SK-MEL-5 (cell line): Measurements from ENCODE around the gene ANKRD63. TPM values are rescaled to one million over a fixed set of nuclear protein-coding genes. Genes with fewer than 3 reads are reported as not detected.

Experiments
- DNase-seq: peaks from one replicate; pipeline ENCODE4 v3.0.0-alpha.2; 2016; ENCODE audit warnings: low read depth, low spot score
- in situ Hi-C: cut with HindIII; loops from 2 replicates; pipeline ENCODE4 v1.10.0; 2016; ENCODE audit warnings: low sequenced_read_pairs, high pct_unique_total_duplicates, low pct_unique_long_range_greater_than_20kb
- total RNA-seq: library from RNA; depleted of rRNA; stranded (reverse); fragments of >200 nt; shearing (Covaris generic); gene quantifications from 2 replicates; pipeline ENCODE4 v1.2.3, GENCODE V29; 2014

The ANKRD63 gene
- total RNA-seq, 1 experiment from 2014 or later = 0.16 TPM

GRCh38 chr15:40273428-40273827, 9.4 kb downstream of the ANKRD63 start:
- in situ Hi-C loops = no loop called here
- no peak for DNase-seq

GRCh38 chr15:40272485-40273056, 10.3 kb downstream of the ANKRD63 start:
- peak; percentile 51 for DNase-seq
- in situ Hi-C loops = no loop called here

- in situ Hi-C loops = no loop called here
- DNase-seq = no peak
These were observed 11.0 kb downstream of the ANKRD63 start for GRCh38 chr15:40271685-40272484.

GRCh38 chr15:40270246-40270995, 12.4 kb downstream of the ANKRD63 start:
- in situ Hi-C loops = no loop called here
- DNase-seq = no peak

- in situ Hi-C loops = no loop called here
- DNase-seq = no peak
These were observed 13.3 kb downstream of the ANKRD63 start for GRCh38 chr15:40269604-40270003.

GRCh38 chr15:40267670-40268069, 15.2 kb downstream of the ANKRD63 start:
- in situ Hi-C loops = no loop called here
- no peak for DNase-seq

GRCh38 chr15:40266828-40267304, 16.0 kb downstream of the ANKRD63 start:
- in situ Hi-C loops = no loop called here
- DNase-seq = peak; percentile 78

GRCh38 chr15:40265875-40266274, 17.0 kb downstream of the ANKRD63 start:
- DNase-seq = no peak
- in situ Hi-C loops = no loop called here

GRCh38 chr15:40265355-40265754, 17.5 kb downstream of the ANKRD63 start:
- in situ Hi-C loops = no loop called here
- no peak for DNase-seq

GRCh38 chr15:40264321-40265153, 18.3 kb downstream of the ANKRD63 start:
- no peak for DNase-seq
- in situ Hi-C loops = no loop called here

- in situ Hi-C loops = no loop called here
- no peak for DNase-seq
These were observed 19.7 kb downstream of the ANKRD63 start for GRCh38 chr15:40263024-40263754.

- in situ Hi-C loops = no loop called here
- no peak for DNase-seq
These were observed 23.8 kb downstream of the ANKRD63 start for GRCh38 chr15:40259021-40259420.

- in situ Hi-C loops = no loop called here
- no peak for DNase-seq
These were observed 24.3 kb downstream of the ANKRD63 start for GRCh38 chr15:40258544-40258943.

GRCh38 chr15:40257656-40258450, 25.0 kb downstream of the ANKRD63 start:
- DNase-seq = no peak
- in situ Hi-C loops = no loop called here

GRCh38 chr15:40256638-40257235, 26.1 kb downstream of the ANKRD63 start:
- DNase-seq = peak; percentile 17
- in situ Hi-C loops = no loop called here

- DNase-seq = no peak
- in situ Hi-C loops = no loop called here
These were observed 27.8 kb downstream of the ANKRD63 start for GRCh38 chr15:40255033-40255432.
